Endodermal cell (in vitro differentiated cells): ENCODE measurements around the gene SEMA5B. TPM values are rescaled to one million over a fixed set of nuclear protein-coding genes. Genes with fewer than 3 reads are reported as not detected.

ENCODE experiments used
- DNase-seq: peaks from one replicate; pipeline ENCODE4 v3.0.0-alpha.2; 2017
- H3K27ac ChIP-seq: 2 replicates; pipeline ENCODE4 v1.5.1; 2013; ENCODE audit warnings: mild to moderate bottlenecking, low read depth, low read length, moderate library complexity
- H3K27me3 ChIP-seq: 2 replicates; pipeline ENCODE4 v1.6.1; 2013; ENCODE audit warnings: mild to moderate bottlenecking, low read length, moderate library complexity; ENCODE audit not compliant: insufficient read depth, control insufficient read depth, poor library complexity, severe bottlenecking
- H3K36me3 ChIP-seq: 2 replicates; pipeline ENCODE4 v1.7.0; 2013; ENCODE audit warnings: mild to moderate bottlenecking, low read length, moderate library complexity; ENCODE audit not compliant: control insufficient read depth, insufficient read depth
- H3K4me1 ChIP-seq: one replicate; pipeline ENCODE4 v1.7.0; 2013; ENCODE audit warnings: low read length; ENCODE audit not compliant: control insufficient read depth, insufficient read depth
- H3K4me3 ChIP-seq: 2 replicates; pipeline ENCODE4 v1.5.1; 2013; ENCODE audit warnings: mild to moderate bottlenecking, low read length, moderate library complexity
- H3K9ac ChIP-seq: 2 replicates; pipeline ENCODE4 v1.6.1; 2013; ENCODE audit warnings: mild to moderate bottlenecking, low read length, moderate library complexity; ENCODE audit not compliant: poor library complexity, severe bottlenecking; ENCODE audit errors: extremely low read depth
- H3K9me3 ChIP-seq: 2 replicates; pipeline ENCODE4 v1.6.1; 2013; ENCODE audit warnings: mild to moderate bottlenecking, low read length, moderate library complexity; ENCODE audit not compliant: control insufficient read depth
- H3K27ac Mint-ChIP-seq: 2 replicates; pipeline ENCODE4 v1.8.0; 2020; ENCODE audit warnings: mixed read lengths
- H3K27me3 Mint-ChIP-seq: 2 replicates; pipeline ENCODE4 v1.8.0; 2021; ENCODE audit warnings: mild to moderate bottlenecking, mixed read lengths; ENCODE audit not compliant: insufficient read depth
- H3K36me3 Mint-ChIP-seq: 2 replicates; pipeline ENCODE4 v1.8.0; 2020; ENCODE audit warnings: low read depth, mixed read lengths
- H3K4me1 Mint-ChIP-seq: 2 replicates; pipeline ENCODE4 v1.8.0; 2020; ENCODE audit warnings: mixed read lengths
- H3K4me3 Mint-ChIP-seq: 2 replicates; pipeline ENCODE4 v1.8.0; 2020; ENCODE audit warnings: mild to moderate bottlenecking, moderate library complexity, mixed read lengths
- H3K9me3 Mint-ChIP-seq: 2 replicates; pipeline ENCODE4 v1.8.0; 2020; ENCODE audit warnings: mild to moderate bottlenecking, mixed read lengths
- WGBS, 2 experiments: methylation state at CpG; one replicate each; pipeline versions ENCODE4 v1.1.5 to v1.1.7; 2013; ENCODE audit warnings: missing lambda C conversion rate in 2 of 2, mixed read lengths in 1 of 2; ENCODE audit not compliant: insufficient coverage in 1 of 2, insufficient read length in 1 of 2; 5-methylcytosine and 5-hydroxymethylcytosine counted together
- total RNA-seq, 2 donors: library from RNA; stranded (reverse); fragmentation: NEBNext Ultra II Directional in 1 of 2; extraction: Animal tissue kit (Norgen Biotek cat#: 25700) in 1 of 2; gene quantifications; 2 replicates in 1 of 2; 3 replicates in 1 of 2; pipeline ENCODE4 v1.2.1, GENCODE V29; 2021
- TF ChIP-seq, protein P1 (sequence below): fragments of 200-600 bp; sonication (generic); conservative IDR thresholded peaks from 2 replicates; pipeline ENCODE4 v1.5.0; 2021; ENCODE audit warnings: antibody characterized with exemption, mild to moderate bottlenecking

SEMA5B gene
- total RNA-seq, 2 donors from 2014 or later, result 37.3 to 45.8 TPM

DNA sequence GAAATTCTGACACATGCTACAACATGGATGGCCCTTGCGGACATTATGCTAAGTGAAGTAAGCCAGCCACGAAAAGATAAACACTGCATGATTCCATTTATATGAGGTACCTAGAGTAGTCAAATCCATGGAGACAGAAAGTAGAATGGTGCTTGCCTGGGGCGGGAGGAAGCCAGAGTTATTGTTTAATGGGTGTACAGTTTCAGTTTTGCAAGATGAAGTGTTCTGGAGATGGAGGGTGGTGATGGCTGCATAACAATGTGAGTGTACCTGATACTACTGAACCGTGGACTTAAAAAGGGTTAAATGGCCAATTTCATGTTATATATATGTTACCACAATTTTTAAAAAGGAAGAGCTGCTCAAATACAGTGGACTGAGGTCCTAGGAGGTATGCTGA lies 66.9 kb downstream of the SEMA5B start:
- H3K27me3 Mint-ChIP-seq, result peaks cover 4% of the 10 kb centered on the region
- H3K9ac ChIP-seq, result no peak overlapping the region
- no peak overlapping the region for H3K4me3 ChIP-seq
- no peak overlapping the region for H3K27ac ChIP-seq
- H3K36me3 ChIP-seq, result no peaks in the 10 kb centered on the region
- H3K27me3 ChIP-seq, result no peaks in the 10 kb centered on the region
- H3K9me3 Mint-ChIP-seq, result no peaks in the 10 kb centered on the region
- no peak overlapping the region for H3K4me3 Mint-ChIP-seq
- no peak for DNase-seq
- H3K4me1 Mint-ChIP-seq, result peaks cover 38% of the 10 kb centered on the region
- no peak overlapping the region for H3K27ac Mint-ChIP-seq
- 91 to 97% methylated on average over 3 to 4 of the region's 4 CpGs for WGBS, 2 experiments
- H3K4me1 ChIP-seq, result peaks cover 9% of the 10 kb centered on the region
- TF ChIP-seq, protein P1, sequence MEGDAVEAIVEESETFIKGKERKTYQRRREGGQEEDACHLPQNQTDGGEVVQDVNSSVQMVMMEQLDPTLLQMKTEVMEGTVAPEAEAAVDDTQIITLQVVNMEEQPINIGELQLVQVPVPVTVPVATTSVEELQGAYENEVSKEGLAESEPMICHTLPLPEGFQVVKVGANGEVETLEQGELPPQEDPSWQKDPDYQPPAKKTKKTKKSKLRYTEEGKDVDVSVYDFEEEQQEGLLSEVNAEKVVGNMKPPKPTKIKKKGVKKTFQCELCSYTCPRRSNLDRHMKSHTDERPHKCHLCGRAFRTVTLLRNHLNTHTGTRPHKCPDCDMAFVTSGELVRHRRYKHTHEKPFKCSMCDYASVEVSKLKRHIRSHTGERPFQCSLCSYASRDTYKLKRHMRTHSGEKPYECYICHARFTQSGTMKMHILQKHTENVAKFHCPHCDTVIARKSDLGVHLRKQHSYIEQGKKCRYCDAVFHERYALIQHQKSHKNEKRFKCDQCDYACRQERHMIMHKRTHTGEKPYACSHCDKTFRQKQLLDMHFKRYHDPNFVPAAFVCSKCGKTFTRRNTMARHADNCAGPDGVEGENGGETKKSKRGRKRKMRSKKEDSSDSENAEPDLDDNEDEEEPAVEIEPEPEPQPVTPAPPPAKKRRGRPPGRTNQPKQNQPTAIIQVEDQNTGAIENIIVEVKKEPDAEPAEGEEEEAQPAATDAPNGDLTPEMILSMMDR, result no peak
- H3K36me3 Mint-ChIP-seq, result peaks cover 21% of the 10 kb centered on the region
- no peaks in the 10 kb centered on the region for H3K9me3 ChIP-seq

DNA sequence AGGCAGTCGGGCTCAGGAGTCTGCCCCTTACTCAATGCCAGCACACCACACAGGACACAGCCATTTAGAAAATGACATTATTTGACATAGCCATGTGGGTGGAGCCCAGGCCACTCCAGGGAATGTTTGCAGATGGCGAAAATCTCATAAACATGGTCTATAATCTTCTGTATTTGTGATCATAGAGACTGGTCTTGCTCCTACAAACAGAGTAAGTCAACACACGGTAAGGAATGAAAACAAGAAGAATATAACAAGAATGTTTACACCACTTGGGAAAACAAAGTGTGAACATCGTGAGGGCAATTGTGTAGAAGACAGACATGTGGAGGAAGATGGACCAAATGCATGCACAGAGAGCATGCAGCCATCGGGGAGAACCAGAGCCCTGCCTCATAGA lies 68.2 kb downstream of the SEMA5B start:
- no peak overlapping the region for H3K27ac ChIP-seq
- H3K27me3 ChIP-seq, result no peaks in the 10 kb centered on the region
- no peak overlapping the region for H3K4me3 Mint-ChIP-seq
- no peak overlapping the region for H3K4me3 ChIP-seq
- H3K27me3 Mint-ChIP-seq, result peaks cover 4% of the 10 kb centered on the region
- no peaks in the 10 kb centered on the region for H3K9me3 Mint-ChIP-seq
- no peak for DNase-seq
- no peak overlapping the region for H3K27ac Mint-ChIP-seq
- H3K9ac ChIP-seq, result no peak overlapping the region
- no peaks in the 10 kb centered on the region for H3K9me3 ChIP-seq
- H3K36me3 Mint-ChIP-seq, result peaks cover 23% of the 10 kb centered on the region
- WGBS, 2 experiments, result 91 to 92% methylated on average over 5 of the region's 5 CpGs
- TF ChIP-seq, protein P1, result no peak
- peaks cover 9% of the 10 kb centered on the region for H3K4me1 ChIP-seq
- peaks cover 27% of the 10 kb centered on the region for H3K4me1 Mint-ChIP-seq
- H3K36me3 ChIP-seq, result no peaks in the 10 kb centered on the region

DNA sequence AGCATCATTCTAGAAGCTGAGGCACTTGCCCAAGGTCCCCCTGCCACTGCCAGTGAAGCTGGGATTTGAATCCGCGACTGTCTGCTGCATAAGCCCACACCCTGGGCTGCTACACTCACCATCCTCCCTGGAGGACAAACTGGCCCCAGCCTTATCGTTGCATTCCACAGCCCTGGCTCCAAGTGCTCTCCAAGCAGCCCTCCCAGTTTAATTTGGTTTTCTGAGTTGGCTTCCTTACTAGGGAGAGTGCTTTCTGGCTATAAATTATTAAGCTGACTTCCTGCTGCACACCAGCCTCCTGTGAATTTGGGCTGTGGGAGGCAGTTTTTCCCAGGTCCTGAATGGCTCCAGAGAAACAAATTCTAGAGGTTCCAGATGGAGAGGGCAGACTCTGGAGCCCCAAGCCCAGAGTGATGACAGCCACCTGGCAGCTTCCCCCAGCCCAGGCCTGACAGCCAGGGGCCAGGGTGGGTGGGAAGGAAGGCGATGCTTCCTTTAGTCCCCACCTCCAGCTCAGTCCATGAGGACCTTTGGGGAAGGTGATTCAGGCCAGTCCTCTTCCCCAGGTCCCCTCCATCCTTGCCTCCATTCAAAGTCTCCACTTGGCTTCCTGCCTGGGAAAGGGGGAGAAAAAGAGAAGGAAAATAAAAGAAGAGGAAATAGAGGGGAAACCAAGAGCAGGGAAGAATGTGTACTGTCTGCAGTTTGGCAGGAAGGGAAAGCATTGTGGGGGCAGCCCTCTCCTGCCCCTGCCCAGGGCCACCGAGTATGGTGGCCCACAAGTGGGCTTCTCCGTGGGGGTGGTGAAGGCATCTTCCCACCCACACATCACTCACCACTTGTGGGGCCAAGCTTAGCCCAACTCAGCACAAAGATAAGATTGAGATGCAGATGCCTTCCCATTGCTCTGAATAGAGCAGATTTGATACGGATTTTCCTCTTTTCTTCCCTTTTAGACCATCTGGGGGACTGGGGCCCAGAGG lies 69.6 kb downstream of the SEMA5B start:
- no peak overlapping the region for H3K4me3 ChIP-seq
- no peaks in the 10 kb centered on the region for H3K36me3 ChIP-seq
- WGBS, 2 experiments, result 78 to 100% methylated on average over 2 to 7 of the region's 7 CpGs
- TF ChIP-seq, protein P1, result no peak
- no peaks in the 10 kb centered on the region for H3K9me3 ChIP-seq
- peaks cover 9% of the 10 kb centered on the region for H3K4me1 ChIP-seq
- Mint-ChIP-seq H3K4me3 (no peak overlapping the region), H3K27ac (no peak overlapping the region), H3K9me3 (no peaks in the 10 kb centered on the region), H3K27me3 (peaks cover 4% of the 10 kb centered on the region), H3K4me1 (peaks cover 27% of the 10 kb centered on the region), H3K36me3 (peaks cover 24% of the 10 kb centered on the region)
- DNase-seq, result no peak
- no peaks in the 10 kb centered on the region for H3K27me3 ChIP-seq
- peak overlapping the region; percentile 57 for H3K27ac ChIP-seq
- no peak overlapping the region for H3K9ac ChIP-seq
